ENCODE data around the gene RPL21.
"Not testable (repeated sequence)": the region's sequence is repeated elsewhere in the genome, so short reads cannot be mapped to it uniquely, and the experiment has no call there.

Gene RPL21

DNA sequence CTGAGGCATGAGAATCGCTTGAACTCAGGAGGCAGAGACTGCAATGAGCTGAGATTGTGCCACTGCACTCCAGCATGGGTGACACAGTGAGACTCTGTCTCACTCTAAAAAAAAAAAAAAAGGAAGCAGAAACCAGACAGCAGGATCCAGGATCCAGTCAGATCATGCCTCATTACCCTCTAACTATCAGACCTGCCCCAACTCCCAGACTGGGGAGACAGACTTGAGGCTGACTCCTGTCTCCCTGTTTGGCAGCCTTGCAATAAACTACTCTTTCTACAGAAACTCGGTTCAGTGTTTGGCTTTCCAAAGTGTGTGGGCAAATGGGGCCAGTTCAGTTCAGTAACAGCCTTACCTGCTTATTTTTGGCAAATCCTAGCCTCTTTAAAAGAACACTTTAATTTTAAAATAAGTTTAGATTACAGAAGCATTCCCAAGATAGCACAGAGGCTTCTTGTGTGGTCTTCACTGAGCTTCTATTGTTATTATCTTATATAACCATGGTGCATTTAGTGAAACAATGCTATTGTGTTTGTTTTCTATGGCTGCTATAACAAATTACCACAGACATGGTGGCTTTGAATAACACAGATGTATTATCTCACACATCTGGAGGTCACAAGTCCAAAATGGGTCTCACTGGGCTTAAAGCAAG is 37.8 kb downstream of the RPL21 start:
- DNase-seq (ENCODE audit: low spot score), result no peak

DNA sequence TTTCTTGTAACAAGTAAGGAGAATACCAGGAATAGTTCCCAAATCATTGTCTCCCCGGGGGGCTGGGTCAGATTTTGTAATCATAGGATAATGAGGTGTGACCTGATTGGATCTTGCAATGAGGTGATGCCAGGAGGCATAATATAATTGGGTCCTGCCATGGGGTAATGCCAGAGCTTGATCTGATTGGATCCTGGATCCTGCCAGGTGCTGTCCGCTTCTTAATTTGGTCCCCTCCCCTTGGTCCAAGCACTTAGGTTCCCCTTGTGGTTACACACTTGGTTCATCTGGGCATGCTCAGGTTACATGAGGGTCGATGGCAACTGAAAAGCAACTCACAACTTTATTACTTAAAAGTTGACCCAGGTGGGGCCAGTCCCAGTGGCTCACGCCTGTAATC is 39.4 kb downstream of the RPL21 start:
- no peak for DNase-seq (ENCODE audit: low spot score)

DNA sequence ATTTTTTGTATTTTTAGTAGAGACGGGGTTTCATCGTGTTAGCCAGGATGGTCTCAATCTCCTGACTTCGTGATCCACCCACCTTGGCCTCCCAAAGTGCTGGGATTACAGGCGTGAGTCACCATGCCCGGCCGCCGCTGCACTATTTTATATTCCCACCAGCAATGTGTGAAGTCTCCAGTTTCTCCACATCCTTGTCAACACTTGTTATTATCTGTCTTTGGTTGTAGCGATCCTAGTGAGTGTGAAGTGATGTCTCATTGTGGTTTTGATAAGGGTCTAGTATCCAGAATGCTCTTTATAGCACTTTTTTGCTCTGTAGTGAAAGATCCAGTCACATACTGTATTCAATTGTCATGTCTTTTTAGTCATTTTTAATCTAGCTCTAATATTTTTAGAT is 40.6 kb downstream of the RPL21 start:
- DNase-seq (ENCODE audit: low spot score), result not testable (repeated sequence)

GRCh38 chr13:27293076-27293691 is 41.8 kb downstream of the RPL21 start:
- no peak for DNase-seq (ENCODE audit: low spot score)

DNA sequence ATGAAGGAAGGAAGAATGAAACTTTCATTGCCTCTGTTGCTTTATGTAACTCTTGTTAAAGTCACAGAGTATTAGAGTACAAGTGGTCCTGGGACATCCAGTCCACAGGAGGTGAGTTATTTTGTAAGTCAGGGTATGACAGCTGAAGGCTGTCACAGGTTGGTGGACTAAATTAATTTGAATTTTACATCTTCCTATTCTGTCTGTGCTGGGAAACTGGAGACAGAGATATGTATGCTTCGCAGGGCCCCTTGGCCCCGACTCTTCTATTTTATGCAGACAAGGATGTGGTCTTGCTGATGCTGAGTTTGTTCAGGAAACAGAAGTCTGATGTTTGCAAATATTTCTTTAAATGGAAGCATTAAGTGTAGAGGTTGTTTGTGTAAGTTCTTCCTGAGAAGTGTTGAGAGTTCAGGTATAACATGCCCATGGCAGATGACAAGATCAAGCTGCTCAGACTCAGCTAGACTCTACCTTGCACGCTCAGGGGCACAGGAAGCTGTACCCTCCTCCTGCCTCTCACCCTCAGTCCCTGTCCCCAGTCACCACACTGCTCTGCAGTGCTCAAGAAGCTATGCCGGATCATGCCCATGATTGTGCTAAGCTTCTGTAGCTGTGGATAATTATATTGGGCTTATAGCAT is 42.6 kb downstream of the RPL21 start:
- DNase-seq (ENCODE audit: low spot score), result no peak

- no peak for DNase-seq (ENCODE audit: low spot score)
Measured at GRCh38 chr13:27295096-27295495, 43.7 kb downstream of the RPL21 start.

- DNase-seq (ENCODE audit: low spot score), result no peak
Measured at GRCh38 chr13:27295660-27296059, 44.3 kb downstream of the RPL21 start.

DNA sequence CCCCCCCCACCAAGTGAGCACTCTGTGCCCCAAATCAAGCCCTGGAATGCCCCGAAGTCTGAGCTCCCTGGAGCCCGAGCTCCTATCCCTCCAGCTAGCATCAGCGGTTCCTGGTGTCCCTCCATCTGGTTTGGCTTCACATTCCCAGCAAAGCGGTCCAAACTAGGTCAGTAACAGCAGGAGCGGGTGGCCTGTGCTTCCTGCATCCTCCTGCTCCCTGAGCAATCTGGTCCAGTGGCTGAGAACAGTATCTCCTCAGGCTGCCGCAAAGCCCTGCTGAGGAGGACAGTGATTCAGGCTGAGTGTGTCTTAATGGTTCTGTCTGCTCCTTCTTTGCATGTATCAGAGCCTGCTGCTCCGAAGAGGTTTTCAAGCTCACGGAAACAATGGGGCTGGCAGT is 45.1 kb downstream of the RPL21 start:
- no peak for DNase-seq (ENCODE audit: low spot score)

- no peak for DNase-seq (ENCODE audit: low spot score)
Measured at GRCh38 chr13:27298849-27299248, 47.5 kb downstream of the RPL21 start.

- DNase-seq (ENCODE audit: low spot score), result not testable (repeated sequence)
Measured at GRCh38 chr13:27300406-27300805, 49.0 kb downstream of the RPL21 start.

GRCh38 chr13:27300941-27301586 is 49.7 kb downstream of the RPL21 start:
- DNase-seq (ENCODE audit: low spot score), result no peak

- DNase-seq (ENCODE audit: low spot score), result no peak
Measured at GRCh38 chr13:27302643-27303262, 51.4 kb downstream of the RPL21 start.

DNA sequence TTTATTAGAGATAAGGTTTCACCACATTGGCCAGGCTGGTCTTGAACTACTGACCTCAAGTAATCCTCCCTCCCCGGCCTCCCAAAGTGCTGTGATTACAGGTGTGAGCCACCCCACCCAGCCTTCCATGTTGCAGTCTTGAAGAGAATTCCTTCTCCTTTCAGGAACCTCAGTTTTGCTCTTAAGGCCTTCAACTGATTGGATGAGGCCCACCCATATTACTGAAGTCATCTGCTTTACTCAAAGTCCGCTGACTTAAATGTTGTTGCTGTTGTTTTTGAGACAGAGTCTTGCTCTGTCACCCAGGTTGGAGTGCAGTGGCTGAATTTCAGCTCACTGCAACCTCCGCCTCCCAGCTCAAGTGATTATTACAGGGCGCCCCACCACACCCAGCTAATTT is 52.7 kb downstream of the RPL21 start:
- DNase-seq (ENCODE audit: low spot score), result no peak

DNA sequence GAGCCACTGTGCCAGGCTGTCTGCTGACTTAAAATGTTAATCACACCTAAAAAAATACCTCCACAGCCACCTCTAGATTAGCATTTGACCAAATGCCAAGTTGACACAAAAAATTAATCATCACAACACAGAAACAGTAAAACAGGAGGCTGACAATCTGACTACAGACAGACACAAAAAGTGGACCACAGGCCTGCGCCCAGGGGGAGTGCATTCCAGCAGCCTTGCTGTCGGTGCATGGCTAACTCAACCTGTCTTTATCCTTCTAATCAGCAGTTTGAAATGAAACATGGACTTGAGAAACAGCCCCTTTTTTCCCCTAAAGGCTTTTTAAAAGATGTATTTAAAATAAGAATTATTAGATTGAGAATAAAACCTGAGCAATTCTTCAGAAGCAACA is 53.3 kb downstream of the RPL21 start:
- no peak for DNase-seq (ENCODE audit: low spot score)

Small RNA genes within 50 kb of the gene (small RNA-seq; reads per million reads assigned to genes)
- gene SNORA27 (0 reads per million in 2 experiments), gene SNORD102 (0 reads per million in 2 experiments)

All from SK-N-DZ (cell line).